Psoas muscle (tissue), 8 donors: ENCODE results near the gene EEF1E1. TPM values are rescaled to one million over a fixed set of nuclear protein-coding genes. Genes with fewer than 3 reads are reported as not detected.

ENCODE experiments used
- ATAC-seq, 4 donors: fragments of 200-7000 bp; cut with Tn5 transposase; one replicate each; pipeline ENCODE4 v1.9.1; 2020; ENCODE audit warnings: moderate library complexity in 3 of 4, mild to moderate bottlenecking in 2 of 4
- DNase-seq, 2 donors: peaks; one replicate each; pipeline ENCODE4 v3.0.0-alpha.2; 2020
- H3K27ac ChIP-seq: fragments of 200-600 bp; one replicate; pipeline ENCODE4 v1.8.0; 2022
- H3K27me3 ChIP-seq, 3 donors: fragments of 200-600 bp in 1 of 3; one replicate each; pipeline versions ENCODE4 v1.6.1 to v1.8.0; 2013 to 2022; ENCODE audit warnings: low read length in 2 of 3, mild to moderate bottlenecking in 2 of 3, moderate library complexity in 1 of 3; ENCODE audit not compliant: insufficient read depth in 3 of 3
- H3K36me3 ChIP-seq, 2 donors: fragments of 200-600 bp in 1 of 2; one replicate each; pipeline versions ENCODE4 v1.6.1 to v1.8.0; 2013 to 2022; ENCODE audit warnings: low read depth in 1 of 2, mild to moderate bottlenecking in 1 of 2, moderate library complexity in 1 of 2; ENCODE audit not compliant: insufficient read depth in 1 of 2
- H3K4me1 ChIP-seq: fragments of 200-600 bp; one replicate; pipeline ENCODE4 v1.8.0; 2022
- H3K4me3 ChIP-seq: fragments of 200-600 bp; one replicate; pipeline ENCODE4 v1.8.0; 2022; ENCODE audit warnings: mild to moderate bottlenecking
- H3K9me3 ChIP-seq: fragments of 200-600 bp; one replicate; pipeline ENCODE4 v1.8.0; 2022
- whole genome bisulfite sequencing, 3 donors: extraction: QIAGEN DNeasy Blood & Tissue Kit; methylation state at CpG; one replicate each; pipeline versions ENCODE4 v1.1.6 to v1.1.7; 2013; 5-methylcytosine and 5-hydroxymethylcytosine counted together
- intact Hi-C, 2 donors: fragments of 100-400 bp; cut with DNase I; formaldehyde crosslinking; loops; one replicate each; pipeline versions ENCODE4 v1.11.0 to v1.14.2; 2022
- polyA plus RNA-seq, 3 donors: library from polyadenylated mRNA; stranded (reverse); fragments of 200-250 nt; gene quantifications; one replicate each; pipeline ENCODE4 v1.2.3, GENCODE V29; 2013
- total RNA-seq, 4 donors: library from RNA; stranded (reverse); fragmentation: NEBNext Ultra II Directional in 2 of 4; extraction: Animal tissue kit (Norgen Biotek cat#: 25700) in 2 of 4; gene quantifications; one replicate each; pipeline versions ENCODE4 v1.2.1 to v1.2.4, GENCODE V29; 2021 to 2023
- TF ChIP-seq, protein P1 (sequence below): fragments of 200-600 bp; IDR thresholded peaks from one replicate; pipeline ENCODE4 v1.8.0; 2022; ENCODE audit warnings: antibody characterized with exemption
- donor health status: healthy with polysubstance abuse.
- donor health status: DM: no; HTN: no; CAD: no; lungs with moderate emphysema.
- donor health status: Bipolar disorder and iron deficiency.
- donor health status: healthy.
- donor health status: DM: yes; HTN: yes; CAD: no.
- donor health status: DM: no; HTN: no; CAD: no.
- donor health status: DM: no; HTN: no; CAD: no.
- donor health status: DM: yes; HTN: yes; CAD: no.

The EEF1E1 gene
- total and polyA plus RNA-seq, 7 donors, result 12.8 to 24.6 (median 14.0) TPM

DNA sequence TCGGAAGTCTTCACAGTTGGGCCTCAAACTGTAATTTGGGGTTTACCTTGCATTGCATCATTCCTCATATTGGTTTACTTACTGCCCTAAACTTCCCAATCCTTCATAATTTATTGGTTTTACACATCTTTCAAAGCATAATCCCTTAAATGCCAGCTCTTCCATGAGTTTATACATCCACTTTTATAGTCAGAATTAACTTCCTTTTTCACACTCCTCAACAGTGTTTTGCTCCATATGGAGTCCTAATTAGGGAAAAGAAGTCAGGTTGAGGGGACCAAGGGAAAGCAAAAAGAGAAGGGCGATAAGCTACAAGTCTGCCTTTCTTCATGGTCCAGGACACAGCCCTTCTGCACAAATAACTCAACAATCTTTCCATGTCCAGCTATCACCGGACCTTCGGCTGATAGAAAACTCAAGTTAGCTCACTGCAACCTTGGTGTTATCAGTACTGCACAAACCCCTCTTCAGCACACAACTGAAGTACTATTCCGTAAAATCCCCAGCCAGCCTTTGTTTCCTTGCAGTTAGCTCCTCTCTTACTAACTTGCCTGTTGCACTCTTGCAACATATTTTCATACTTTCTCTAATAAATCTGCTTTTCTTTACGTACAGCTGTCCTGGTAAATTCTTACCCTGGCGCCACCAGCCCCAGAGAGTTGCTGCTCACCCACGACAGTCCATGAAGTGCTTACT is 2.0 kb downstream of the EEF1E1 start:
- H3K4me1 ChIP-seq, result no peaks in the 10 kb centered on the region
- peaks cover 0 to 19% of the 10 kb centered on the region in 2 donors for H3K36me3 ChIP-seq
- TF ChIP-seq, protein P1, sequence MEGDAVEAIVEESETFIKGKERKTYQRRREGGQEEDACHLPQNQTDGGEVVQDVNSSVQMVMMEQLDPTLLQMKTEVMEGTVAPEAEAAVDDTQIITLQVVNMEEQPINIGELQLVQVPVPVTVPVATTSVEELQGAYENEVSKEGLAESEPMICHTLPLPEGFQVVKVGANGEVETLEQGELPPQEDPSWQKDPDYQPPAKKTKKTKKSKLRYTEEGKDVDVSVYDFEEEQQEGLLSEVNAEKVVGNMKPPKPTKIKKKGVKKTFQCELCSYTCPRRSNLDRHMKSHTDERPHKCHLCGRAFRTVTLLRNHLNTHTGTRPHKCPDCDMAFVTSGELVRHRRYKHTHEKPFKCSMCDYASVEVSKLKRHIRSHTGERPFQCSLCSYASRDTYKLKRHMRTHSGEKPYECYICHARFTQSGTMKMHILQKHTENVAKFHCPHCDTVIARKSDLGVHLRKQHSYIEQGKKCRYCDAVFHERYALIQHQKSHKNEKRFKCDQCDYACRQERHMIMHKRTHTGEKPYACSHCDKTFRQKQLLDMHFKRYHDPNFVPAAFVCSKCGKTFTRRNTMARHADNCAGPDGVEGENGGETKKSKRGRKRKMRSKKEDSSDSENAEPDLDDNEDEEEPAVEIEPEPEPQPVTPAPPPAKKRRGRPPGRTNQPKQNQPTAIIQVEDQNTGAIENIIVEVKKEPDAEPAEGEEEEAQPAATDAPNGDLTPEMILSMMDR, result no peak
- ATAC-seq, result no peak
- no peak for DNase-seq
- intact Hi-C loops, result loop anchor here in 1 of 2 donors (5.0 to 10.0 kb wide), 2 partner anchors 33 to 334 kb away; partner anchors contain the start of gene SLC35B3
- H3K27me3 ChIP-seq, result no peaks in the 10 kb centered on the region
- no peak overlapping the region for H3K27ac ChIP-seq
- no peak overlapping the region for H3K4me3 ChIP-seq
- no peaks in the 10 kb centered on the region for H3K9me3 ChIP-seq
- 94 to 95% (median 94%) methylated on average over 8 of the region's 8 CpGs for WGBS, 3 donors

DNA sequence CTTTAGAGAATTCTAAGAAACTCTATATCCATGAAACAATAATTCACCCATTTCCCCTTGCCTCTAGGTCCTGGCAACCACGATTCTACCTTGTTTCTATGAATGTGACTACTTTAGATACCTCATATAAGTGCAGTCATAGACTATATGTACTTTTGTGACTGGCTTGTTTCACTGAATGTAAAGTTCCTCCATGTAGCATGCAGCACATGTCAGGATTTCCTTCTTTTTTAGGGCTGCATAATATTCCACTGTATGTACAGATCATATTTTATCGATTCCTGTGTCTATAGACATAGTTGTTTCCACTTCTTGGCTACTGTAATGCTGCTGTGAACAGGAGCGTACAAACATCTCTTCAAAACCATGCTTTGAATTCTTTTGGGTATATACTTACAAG is 11.7 kb downstream of the EEF1E1 start:
- Histone ChIP-seq H3K4me3 (no peak overlapping the region), H3K27ac (no peak overlapping the region), H3K27me3 (no peaks in the 10 kb centered on the region), H3K4me1 (no peaks in the 10 kb centered on the region), H3K9me3 (no peaks in the 10 kb centered on the region), H3K36me3 (peaks cover 6 to 57% of the 10 kb centered on the region in 2 donors)
- intact Hi-C loops, result no loop called here
- TF ChIP-seq, protein P1, result no peak
- WGBS, 3 donors, result 93 to 98% (median 96%) methylated on average over 3 of the region's 3 CpGs
- ATAC-seq (no peak), DNase-seq (no peak)

DNA sequence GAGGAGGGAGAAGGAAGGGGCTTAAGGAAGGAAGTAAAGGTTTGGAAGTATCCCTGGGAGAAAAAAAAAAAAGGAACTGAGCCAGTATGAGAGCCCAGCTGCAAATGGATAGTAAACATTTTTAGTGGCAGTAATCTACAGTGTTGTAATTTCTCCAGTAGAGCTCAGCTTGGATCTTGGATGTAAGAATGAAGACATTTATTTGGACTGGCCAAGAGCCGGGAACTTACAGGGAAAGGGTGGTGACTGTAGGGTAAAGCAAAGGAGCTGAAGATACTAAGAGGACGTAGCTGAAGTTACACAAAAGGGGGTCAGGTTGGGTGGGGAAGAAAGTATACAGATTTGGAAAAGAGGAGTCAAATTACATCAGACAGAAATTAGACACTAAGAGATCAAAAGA is 13.5 kb downstream of the EEF1E1 start:
- ATAC-seq (no peak), DNase-seq (no peak)
- H3K36me3 ChIP-seq, result peaks cover 6 to 41% of the 10 kb centered on the region in 2 donors
- H3K4me3 ChIP-seq, result no peak overlapping the region
- H3K4me1 ChIP-seq, result peaks cover 9% of the 10 kb centered on the region
- intact Hi-C loops, result no loop called here
- no peaks in the 10 kb centered on the region for H3K9me3 ChIP-seq
- 97 to 100% (median 98%) methylated on average over 2 of the region's 2 CpGs for WGBS, 3 donors
- no peaks in the 10 kb centered on the region for H3K27me3 ChIP-seq
- no peak overlapping the region for H3K27ac ChIP-seq
- TF ChIP-seq, protein P1, result no peak

DNA sequence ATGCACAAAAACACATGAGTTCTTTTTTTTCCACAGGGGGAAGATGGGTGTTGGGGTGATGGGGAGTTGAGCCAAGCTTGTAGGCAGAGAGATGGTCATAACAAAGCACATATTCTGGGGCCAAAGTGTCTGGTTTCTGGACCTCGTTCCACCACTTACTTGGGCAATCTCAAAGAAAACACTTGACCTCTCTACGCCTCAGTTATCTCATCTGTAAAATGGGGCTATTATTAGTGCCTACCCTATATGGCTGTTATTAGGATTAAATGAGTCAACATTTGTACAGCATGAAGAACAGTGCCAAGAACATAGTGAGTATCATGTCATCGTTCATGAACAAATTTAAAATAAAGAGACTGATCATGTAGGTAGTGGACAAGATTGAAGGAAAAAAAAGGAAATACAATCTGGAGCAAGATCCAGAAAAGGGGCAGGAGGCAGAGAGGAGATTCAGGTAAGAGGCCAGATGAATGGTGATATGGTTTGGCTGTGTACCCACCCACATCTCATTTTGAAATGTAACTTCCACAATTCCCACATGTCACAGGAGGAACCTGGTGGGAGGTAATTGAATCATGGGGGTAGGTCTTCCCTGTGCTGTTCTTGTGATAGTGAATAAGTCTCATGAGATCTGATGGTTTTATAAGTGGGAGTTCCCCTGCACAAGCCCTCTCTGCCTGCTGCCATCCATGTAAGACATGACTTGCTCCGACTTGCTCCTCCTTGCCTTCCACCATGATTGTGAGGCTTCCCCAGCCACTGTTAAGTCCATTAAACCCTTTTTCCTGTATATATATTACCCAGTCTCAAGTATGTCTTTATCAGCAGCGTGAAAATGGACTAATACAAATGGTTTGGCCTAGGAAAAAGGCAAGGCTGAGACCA is 14.2 kb downstream of the EEF1E1 start:
- intact Hi-C loops, result no loop called here
- 94 to 98% (median 97%) methylated on average over 5 of the region's 5 CpGs for WGBS, 3 donors
- no peak overlapping the region for H3K4me3 ChIP-seq
- DNase-seq (no peak), ATAC-seq (no peak)
- H3K4me1 ChIP-seq, result peaks cover 16% of the 10 kb centered on the region
- no peaks in the 10 kb centered on the region for H3K27me3 ChIP-seq
- H3K27ac ChIP-seq, result no peak overlapping the region
- H3K36me3 ChIP-seq, result peaks cover 6 to 41% of the 10 kb centered on the region in 2 donors
- TF ChIP-seq, protein P1, result no peak
- H3K9me3 ChIP-seq, result no peaks in the 10 kb centered on the region
